Stimulated activated CD4-positive, alpha-beta T cell treated with anti-CD3 and anti-CD28 coated beads, TNF-alpha, amount 100 ng/mL, for 1 hour (primary cell): ENCODE results near the gene KANSL1.
"Not testable (repeated sequence)": the region's sequence is repeated elsewhere in the genome, so short reads cannot be mapped to it uniquely, and the experiment has no call there.

Experiments
- DNase-seq, 3 donors: peaks; one replicate each; pipeline ENCODE4 v3.0.0-alpha.2; 2020; ENCODE audit warnings: low read depth in 3 of 3, low spot score in 1 of 3

The KANSL1 gene

DNA sequence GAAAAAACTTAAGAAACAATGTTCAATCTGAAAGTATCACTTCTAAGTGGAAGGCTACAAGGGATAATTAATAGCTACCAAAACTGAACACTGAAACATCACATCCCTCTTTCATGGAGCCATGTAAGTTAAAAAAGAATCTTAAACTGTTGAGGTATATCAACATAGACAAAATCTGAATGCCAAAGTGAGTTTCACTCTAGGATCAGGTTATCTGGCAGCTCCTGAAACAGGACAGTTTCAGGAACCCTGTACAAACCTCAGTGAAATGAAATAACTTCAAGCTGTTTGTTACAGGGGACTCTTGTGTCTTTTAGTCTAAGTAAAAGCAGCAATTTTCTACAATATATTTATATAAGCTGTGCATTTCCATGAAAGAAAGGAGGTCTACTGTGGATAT lies 73.2 kb downstream of the KANSL1 start:
- no peak for DNase-seq

DNA sequence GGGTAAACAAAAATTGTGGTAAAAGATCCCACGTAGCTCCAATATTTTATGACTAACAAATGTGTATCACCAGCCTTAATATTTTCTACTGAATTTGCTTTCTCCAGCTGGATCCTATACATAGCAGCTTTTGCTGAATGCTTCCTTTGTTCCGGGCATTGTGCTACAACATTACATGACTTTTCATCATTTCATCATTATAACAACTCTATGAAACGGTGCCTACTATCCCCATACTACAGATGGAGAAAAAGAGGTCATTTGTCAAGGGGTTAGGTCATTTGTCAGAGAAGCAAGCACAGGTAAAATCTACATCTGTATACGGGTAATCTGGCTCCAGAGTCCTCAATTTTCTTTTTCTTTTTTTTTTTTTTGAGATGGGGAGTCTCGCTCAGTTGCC lies 74.3 kb downstream of the KANSL1 start:
- DNase-seq, result no peak

DNA sequence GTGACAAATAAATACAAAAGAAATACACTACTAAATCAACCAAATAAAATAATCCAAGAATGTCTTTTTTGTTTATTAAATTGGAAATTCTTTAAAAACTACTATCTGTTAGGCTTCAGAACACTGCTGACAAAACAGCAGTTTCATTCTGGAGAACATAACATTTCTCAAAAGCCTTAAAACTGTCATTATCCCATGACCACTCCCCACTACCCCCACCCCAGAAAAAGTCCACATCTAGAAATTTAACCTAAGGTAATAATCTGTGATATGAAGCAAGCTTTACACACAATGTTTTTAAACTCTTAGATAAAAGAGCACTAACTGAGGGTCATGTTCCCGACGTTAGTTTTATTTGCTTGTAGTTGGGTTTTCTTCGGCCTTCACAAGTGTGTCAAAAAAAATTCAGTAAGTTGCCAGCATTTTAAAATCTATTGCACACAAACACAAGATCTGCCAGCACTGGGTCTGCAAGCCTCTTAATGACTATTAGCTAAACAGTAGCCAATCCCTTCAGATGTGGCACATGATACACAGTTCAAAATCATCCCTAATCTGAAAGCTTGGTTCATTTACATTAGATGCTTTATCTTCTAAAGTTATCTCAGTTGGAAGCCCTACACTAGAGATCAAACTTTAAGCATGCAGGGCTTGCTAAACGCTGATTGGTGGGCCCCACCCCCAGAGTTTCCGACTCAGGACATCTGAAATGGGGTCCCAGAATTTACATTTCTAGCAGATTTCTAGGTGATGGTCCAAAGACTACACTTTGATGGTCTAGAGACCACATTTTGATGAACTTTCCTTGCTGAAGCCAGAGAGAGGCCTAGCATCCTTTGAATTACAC lies 75.2 kb downstream of the KANSL1 start:
- DNase-seq, result no peak

DNA sequence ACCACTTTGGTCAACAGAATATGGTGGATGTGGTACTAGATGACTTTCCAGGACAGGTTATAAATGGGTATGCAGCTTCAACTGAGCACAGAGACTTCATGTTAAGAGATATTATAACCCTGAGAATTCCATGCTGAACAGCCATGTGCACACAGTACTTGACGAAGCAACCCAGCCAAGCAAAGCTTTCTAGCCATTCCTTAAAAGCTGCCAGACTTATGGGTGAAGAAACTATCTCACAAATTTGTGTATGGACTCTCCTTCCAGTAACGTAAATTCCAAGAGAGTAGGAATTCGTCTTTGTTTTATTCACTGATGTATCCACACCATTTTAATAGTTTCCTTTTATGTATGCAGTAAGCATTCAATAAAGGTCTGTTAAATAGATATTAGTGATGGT lies 76.1 kb downstream of the KANSL1 start:
- no peak for DNase-seq

DNA sequence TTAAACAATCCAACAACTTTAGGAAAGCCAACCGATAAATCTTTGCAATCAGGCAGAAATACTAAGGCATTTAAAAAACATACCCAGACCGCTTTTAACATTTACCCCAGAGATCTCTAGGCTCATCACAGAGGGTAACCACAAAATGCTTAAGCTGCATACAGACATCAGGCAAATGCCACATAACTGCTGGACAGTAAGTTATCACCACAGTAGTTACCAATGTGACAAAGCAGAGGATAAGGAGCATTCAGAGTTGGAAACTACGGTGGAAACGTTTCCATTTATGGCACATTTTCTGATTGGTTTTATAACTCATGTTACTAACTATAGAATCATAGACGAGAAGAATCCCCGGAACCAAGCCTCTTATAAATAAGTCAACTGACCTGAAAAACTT lies 77.5 kb downstream of the KANSL1 start:
- no peak for DNase-seq

DNA sequence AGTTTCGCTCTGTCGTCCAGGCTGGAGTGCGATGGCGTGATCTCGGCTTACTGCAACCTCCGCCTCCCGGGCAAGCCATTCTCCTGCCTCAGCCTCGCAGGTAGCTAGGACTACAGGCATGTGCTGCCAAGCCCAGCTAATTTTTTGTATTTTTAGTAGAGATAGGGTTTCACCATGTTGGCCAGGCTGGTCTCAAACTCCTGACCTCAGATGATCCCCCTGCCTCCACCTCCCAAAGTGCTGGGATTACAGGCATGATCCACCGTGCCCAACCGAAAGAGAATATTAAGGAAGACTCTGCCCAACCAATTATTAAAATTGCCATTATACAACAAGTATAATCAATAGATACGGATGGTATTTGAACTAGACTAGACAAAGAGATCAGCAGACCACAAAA lies 82.0 kb downstream of the KANSL1 start:
- DNase-seq, result not testable (repeated sequence)

DNA sequence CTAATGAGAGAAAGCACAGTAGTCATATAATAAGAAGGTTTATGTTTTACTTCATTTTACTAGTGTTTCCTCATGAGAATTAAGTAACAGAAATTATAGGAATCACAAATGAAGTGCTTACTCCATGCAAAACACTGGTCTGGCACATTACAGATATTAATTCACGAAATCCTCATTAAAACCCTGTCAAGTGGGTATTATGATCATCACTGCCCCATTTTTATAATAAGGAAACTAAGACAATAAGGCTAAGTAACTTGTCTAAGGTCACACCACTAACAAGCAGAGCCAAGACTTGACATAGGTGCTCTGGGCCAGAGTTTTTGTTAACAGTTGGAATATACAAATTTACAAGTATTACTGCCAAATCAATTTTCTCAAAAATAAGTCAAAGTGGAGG lies 83.0 kb downstream of the KANSL1 start:
- no peak for DNase-seq

DNA sequence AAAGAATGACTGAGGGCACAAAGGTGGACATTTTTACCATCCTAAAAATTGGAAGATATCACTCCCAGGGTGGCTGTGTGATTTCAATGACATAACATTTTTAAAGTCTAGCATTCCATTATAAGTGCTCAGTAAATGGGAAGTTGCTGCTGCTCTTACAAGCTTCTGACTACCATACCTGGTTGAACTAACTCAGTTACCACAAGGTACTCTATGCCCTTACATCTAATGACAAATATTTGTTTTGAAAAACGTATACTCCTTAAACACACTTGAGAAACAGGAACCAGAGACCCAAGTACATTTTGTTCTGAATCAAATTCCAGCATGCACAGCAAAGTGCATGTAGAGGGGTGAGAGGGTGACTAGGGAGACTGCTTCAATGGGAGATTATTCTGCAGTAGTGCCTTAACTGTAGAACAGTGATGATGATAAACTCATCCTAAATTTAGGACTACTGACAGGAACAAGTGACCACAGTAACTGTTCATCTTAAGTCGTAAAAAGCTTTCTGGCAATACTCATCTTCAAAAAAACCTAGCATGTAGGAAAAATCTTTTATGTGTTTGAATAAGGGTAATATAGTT lies 83.5 kb downstream of the KANSL1 start:
- DNase-seq, result no peak

DNA sequence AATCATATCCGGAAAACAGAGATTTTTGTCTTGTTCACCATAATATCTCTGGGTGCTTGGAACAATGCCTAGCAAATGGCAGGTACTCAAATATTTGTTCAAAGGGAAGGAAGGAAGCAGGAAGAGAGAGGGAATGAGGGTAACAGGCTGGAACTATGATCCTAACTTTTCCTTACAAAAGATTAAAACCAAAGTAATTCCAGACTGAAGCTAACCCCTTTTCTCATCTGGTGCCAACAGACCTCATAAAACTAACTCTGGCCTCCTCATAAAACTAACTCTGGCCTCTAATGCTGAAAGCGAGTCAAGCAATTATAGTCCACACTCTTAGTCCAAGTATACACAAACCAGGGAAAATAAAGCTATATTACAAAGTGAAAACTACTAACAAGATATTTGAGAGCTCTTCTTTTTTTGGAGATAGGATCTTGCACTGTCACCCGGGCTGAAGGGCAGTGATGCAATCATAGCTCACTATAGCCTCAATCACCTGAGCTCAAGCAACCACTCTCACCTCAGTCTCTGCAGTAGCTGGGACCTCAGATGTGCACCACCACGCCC lies 84.6 kb downstream of the KANSL1 start:
- no peak for DNase-seq

DNA sequence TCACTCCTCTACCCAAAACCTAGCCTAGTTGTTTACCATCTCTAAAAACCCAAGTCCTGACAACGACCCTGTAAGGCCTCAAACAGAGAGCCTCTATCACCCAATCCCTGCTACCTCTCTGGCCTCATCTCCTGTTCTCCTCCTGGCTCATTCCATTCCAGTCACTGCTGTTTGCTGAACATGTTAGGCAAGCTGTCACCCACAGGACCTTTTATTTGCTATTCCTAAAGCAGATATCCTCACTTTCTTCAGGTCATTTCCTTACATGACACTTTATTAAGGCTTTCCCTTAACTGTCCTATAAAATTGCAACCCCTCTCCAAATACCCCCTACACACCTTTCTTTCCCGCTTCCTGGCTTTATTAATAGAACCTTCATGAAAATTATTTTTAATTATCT lies 85.1 kb downstream of the KANSL1 start:
- no peak for DNase-seq

DNA sequence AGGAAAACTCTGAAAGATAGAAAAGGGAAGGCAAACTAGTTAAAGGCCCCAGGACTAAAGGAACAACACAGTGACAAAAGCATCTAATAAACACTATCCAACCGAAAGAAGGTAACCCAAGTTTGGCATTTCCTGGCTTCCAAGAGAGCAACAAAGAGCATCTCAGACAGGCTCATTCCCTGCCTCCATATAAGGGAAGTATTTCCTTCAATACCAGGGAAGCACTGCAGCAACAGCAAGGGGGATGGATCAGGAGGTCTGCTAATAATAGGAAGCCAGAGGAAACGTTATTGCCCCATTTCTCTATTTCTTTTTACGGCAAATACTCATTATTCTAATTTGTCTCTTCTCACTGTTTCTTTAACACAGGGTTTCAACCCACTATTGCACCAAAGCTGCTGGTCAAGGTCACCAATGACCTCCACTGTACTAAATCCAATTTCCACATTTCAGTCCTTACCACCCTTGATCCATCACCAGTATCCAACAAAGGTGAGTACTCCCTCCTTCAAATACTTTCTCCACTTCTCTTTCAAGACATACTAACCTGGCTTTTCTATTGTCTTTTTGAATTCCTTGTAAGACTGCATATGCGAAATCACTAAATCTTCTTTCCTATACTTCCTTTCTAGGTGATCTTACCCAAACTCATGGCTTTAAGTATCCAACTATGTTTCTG lies 86.1 kb downstream of the KANSL1 start:
- no peak for DNase-seq

DNA sequence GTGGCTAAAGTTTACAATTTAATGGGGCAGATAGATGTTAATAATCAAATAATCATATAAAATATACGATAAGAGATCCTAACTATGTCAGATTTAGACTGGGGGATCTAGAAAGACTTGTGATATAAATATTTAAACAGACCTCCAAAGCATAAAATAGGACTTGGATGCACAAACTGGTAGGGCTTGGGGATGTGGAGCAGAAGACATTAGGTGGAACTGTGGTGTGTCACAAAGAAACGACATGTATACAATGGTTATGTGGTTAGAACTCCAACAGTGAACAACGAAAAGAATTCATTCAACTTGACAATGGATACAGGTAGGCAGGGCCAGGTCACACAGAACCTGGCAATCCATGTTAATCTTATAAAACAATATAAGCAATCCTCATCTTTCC lies 90.4 kb downstream of the KANSL1 start:
- DNase-seq, result not testable (repeated sequence)

DNA sequence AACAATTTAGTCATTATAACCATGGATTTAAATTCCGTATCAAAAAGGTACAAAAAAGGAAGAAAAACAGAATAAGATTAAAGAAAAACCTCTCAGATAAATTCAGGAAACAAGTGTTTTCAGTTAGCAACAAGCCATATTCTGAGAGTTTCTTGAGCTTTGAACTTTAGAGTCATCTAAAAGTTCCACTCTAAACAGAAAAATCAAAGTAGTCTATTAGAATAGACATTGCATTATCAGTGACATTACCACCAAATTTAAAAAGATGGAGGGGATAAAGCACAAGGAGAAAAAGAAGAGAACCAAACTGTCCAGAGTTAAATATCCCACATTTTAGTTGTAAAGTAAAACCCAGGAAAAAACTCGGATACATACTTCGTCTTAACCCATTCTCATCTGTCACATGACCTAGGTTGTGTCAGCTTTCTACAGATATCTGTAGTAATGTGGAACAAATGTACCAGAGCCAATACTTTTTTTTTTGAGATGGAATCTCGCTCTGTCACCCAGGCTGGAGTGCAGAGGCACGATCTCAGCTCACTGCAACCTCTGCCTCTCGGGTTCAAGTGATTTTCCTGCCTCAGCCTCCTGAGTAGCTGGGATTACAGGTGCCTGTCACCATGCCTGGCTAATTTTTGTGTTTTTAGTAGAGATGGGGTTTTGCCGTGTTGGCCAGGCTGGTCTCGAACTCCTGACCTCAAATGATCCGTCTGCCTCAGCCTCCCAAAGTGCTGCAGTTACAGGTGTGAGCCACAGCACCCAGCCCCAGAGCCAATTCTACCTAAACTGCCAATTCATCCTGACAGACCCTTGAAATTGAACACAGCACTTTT lies 91.2 kb downstream of the KANSL1 start:
- not testable (repeated sequence) for DNase-seq

DNA sequence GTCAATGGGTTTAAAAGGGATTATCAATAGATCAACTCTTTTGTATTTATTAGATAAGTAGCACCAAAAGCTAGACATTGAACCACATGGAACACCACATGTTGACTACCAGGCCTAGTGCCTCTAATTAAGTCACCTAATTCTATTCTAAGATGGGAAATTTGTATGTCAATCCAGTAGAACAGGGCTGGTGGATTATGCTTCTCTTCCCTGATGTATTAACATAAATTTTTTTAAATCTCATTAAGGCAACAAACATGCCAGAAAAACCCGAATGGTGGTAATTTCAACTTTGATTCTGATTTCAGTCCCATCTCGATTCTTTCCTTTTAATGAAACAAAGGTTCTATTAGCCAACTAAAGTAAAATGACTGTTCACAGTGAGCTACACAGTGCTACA lies 92.6 kb downstream of the KANSL1 start:
- DNase-seq, result no peak

DNA sequence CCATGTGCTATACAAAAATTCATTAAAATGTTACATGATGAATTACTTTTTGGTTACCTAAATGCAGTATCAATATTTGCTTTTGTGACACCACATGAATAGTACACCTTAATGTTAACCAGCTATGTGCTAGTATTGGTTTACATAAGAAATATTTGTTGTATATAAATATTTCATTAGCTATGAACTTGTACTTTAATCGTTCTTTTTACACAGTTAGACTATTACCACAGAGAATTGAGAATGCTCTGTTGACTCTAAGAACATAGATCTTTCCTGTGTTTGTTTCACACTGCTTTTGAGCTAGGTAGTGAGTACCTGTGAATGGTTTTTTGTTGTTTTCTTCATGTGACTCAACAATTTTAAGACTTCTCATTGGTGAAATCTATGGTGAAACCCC lies 93.4 kb downstream of the KANSL1 start:
- no peak for DNase-seq

DNA sequence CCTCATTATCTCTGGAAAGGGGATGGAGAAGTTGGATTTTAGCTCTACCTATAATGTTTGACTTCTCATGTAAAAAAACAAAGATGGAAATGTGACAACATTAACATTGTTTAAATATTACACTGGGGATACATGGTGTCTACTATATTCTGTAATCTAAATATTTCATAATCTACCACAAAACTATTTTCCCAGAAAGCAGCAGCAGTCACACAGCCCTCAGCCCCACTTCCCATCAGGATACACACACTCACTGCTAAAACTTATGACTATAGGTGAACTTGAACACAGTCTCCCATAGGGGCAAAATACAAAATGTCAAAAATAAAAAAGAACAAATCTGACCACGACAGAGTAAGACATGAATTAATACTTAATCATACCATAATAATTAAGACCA lies 95.7 kb downstream of the KANSL1 start:
- DNase-seq, result no peak

DNA sequence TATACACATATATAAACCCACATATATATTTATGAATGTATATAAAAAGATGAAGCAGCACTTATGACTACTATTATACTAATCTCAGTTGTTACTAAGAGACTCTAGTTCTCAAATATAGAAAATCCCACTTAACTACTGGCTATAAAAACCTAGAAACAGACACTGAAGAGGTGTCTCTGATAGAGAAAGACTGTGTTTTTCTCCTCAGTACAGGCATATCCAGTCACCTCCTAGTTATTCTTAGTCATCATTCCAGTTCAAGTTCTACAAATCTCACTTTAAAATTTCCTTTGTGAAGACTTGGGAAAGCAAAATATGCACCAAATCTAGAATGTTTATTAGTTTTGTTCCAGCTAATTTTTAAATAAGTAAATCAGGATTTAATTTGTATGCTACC lies 100.2 kb downstream of the KANSL1 start:
- DNase-seq, result no peak

DNA sequence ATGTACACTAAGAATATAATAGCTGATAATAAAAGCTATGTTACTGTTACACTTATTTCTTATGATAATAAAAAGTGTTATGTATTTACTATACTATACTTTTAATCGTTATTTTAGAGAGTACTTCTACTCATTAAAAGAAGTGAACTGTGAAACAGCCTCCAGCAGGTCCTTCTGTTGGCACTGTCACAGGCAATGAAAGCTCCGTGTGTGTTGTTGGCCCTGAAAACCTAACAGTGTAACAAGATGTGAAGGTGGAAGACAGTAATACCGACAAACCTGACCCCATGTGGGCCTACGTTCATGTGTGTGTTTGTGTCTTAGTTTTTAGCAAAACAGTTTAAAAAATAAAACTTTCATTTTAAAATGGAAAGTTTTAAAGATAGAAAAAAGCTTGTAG lies 102.4 kb downstream of the KANSL1 start:
- no peak for DNase-seq

DNA sequence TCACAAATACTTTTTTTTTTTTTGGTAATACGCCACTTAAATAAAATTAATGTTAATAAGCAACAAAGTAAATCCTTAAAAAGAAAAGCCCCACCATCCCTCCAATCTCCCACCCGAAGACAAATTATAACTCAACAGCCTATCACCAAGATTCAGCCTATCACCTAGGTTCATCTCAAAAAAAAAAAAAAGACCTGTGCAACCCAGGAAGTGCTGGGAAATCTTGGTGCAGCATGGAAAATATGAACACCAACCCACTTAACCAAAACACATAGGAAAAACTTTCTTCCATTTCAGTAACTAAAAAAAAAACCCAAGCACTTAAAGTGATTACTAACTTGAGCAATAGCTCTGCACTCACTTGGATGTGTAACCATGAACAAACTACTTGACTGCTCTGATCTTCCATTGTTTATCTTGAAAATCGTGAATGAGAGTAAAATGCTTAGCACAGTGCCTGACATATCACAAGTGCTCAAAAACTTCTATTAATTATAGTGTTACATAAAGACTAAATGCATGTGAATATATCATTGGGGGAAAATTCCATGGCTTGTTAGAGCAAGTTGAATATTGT lies 103.8 kb downstream of the KANSL1 start:
- no peak for DNase-seq

DNA sequence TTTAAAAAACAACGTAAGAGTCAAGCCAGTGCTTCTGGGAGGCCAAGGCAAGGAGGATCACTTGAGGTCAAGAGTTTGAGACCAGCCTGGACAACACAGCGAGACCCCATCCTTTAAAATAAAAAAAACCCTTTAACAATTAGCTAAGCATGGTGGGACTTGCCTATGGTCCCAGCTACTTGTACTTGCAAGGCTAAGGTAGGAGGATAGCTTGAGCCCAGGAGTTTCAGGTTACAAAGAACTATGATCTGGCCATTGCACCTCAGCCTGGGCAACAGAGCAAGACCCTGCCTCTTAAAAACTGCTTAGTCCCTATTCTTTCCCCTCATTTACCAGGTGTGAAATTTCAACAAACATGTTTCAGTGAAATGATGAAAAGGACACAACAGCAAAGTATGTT lies 104.6 kb downstream of the KANSL1 start:
- DNase-seq, result no peak

DNA sequence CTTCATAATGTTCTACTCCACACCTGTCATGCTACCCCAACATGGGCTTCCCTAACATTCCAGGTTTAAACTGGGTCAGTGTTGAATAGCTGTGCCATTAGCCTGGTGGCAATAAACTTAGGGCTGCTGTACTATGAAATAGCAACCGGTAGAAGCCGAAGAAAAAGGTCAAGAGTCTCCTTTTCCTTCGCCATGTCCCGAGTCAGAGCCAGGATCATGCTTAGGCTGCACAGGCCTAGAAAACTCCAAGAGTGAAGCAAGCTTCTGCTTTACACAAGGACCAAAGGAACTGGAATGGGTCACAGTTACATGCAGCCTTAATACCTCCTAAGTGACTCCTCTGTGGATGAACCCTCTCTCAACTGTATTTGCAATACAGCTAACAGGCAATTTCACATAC lies 105.4 kb downstream of the KANSL1 start:
- DNase-seq, result not testable (repeated sequence)
